Non-pigmented ciliary epithelial cell (primary cell): Measurements from ENCODE around the gene MKI67.
"Not testable (repeated sequence)": the region's sequence is repeated elsewhere in the genome, so short reads cannot be mapped to it uniquely, and the experiment has no call there.

Experiments used
- DNase-seq: peaks from one replicate; pipeline ENCODE4 v3.0.0-alpha.2; 2010; ENCODE audit warnings: low read depth

Gene MKI67

GRCh38 chr10:128125944-128126764 is at the start of gene MKI67:
Gene MKI67, minus strand, starts transcription at chr10:128126423. Its CDS starts 756 bp downstream, at chr10:128125667.
- peak; percentile 22 for DNase-seq

DNA sequence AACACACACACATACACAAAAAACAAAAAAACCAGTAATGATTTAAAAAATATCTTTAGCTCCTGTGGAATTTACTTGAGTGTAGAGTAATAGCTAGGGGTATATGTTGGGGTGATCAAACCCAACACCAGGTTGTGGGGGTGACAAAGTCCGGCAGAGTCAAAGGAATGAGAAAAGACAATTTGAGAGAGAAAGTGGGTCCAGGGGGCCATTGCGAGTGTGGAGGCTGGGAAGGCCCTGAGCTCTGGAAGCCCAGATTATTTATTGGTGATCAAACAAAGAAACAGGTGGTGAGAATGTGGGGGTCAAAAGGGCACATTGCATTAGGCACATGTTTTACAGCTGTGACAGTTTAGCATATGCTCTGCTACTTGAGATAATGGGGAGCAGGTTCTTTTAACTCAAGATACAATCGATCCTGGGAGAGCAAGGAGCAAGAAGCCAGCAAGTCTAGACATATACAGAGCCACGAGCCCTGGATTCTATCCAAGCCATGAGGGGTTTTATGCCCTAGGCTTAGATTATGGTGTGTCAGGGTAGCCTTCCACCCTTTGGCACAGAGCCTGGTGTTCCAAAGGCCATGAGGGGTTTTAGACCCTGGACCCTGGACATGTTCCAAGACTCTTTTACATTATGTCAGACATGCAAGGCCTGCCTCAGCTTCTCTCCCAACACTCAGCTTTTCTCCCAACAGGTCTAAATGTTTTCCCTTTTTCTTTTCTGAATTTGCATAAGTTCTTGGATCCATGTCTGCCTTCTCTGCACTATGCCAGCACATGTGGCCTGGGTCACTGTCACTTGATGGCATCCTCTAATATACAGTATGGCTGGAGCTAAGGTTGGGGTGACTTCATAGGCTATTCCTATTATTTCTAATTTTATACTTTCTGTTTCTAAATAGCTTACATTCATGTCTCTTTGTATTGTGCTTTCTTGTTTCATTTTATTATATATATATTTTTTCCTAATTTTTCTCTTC is 48.6 kb upstream of the MKI67 start:
- no peak for DNase-seq

DNA sequence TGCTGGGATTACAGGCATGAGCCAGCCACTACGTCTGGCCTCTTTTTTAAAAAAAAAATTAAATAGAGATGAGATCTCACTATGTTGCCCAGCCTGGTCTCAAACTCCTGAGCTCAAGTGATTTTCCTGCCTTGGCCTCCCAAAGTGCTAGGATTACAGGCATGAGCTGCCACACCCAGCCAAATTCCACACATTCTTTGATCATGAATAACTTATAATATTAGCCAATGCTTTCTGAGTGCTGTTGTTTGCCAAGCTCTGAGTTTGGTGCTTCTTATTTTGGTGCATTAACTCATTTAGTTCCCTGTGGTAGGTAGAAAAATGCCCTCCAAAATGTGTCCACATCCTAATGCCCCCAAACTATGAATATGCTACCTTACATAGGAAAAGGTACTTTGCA is 47.2 kb upstream of the MKI67 start:
- no peak for DNase-seq

- DNase-seq = no peak
These were observed 46.5 kb upstream of the MKI67 start for GRCh38 chr10:128172756-128173155.

DNA sequence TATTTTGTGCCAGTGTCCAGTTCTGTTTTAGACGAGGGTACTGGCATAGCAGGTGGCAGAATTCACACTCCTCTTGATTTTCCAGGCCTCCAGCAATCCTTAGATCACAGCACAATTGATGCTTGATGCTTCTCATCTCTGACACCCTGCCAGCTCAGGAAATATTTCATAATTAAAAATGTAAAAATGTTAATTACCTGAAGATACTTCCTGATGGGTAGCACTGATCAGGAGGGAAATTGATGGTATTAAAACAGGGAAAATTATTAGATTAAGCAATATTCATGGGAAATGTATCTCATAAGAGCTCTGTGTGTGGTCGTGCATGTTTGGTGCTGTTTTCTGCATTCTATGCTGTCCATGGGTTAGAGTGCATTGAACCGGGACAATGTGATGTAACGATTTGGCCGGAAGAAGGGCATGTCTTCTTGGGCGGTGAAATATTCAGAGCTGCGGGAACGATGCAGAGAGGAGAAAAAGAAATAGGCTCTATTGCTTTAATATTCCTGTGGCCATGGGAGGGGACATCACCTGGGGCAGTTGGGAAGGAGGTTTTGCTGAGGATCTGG is 43.7 kb upstream of the MKI67 start:
- no peak for DNase-seq

- DNase-seq = no peak
These were observed 41.8 kb upstream of the MKI67 start for GRCh38 chr10:128167926-128168520.

DNA sequence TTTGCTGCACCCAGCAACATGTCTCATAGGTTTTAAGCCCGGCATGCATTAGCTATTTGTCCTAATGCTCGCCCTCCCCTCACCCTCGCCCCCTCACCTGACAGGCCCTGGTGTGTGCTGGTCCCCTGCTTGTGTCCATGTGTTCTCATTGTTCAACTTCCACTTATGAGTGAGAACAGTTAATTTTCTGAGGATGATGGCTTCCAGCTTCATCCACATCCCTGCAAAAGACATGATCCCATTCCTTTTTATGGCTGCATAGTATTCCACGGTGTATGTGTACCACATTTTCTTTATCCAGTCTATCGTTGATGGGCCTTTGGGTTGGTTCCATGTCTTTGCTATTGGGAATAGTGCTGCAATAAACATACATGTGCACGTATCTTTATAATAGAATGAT is 40.9 kb upstream of the MKI67 start:
- DNase-seq = not testable (repeated sequence)

GRCh38 chr10:128166151-128166550 is 39.9 kb upstream of the MKI67 start:
- no peak for DNase-seq

DNA sequence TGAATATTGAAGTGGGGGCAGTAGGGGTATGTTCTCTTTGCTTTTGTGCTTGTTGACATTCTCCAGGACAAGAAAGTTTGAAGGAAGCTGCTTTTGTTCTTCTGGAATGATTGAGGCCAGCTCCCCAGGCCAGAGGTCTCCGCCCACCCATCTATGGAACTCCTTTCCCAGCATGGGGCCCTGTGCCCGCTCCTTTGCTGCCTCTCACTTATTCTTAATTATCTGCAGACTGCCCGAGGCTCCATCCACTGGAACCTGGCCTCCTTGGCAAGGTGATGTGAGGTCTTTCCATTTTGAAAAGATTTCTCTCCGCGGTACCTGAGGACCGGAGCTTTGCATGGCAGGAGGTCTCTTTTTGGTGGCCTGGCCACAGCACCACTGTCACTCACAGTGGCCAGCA is 39.3 kb upstream of the MKI67 start:
- DNase-seq = no peak

DNA sequence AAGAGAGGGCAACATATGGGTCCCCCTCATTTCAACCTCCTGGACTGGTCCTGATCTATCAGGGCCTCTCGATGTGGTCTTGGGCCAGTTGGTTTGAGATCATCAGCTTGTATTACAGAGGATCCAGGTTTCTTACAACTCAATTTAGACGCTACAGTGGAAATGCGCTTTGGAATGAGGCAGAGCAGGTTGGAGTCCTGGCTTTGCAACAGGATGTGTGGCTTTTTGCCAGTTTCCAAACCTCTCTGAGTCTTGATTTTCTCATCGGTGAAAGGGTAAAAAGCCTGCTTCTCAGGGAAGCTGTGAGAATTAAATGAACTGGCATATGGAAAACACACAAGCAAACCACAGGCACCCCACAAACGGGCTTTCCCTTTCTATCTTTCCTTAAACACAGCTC is 37.5 kb upstream of the MKI67 start:
- no peak for DNase-seq

GRCh38 chr10:128161031-128161430 is 34.8 kb upstream of the MKI67 start:
- DNase-seq = no peak

- DNase-seq = no peak
These were observed 34.1 kb upstream of the MKI67 start for GRCh38 chr10:128160297-128160711.

DNA sequence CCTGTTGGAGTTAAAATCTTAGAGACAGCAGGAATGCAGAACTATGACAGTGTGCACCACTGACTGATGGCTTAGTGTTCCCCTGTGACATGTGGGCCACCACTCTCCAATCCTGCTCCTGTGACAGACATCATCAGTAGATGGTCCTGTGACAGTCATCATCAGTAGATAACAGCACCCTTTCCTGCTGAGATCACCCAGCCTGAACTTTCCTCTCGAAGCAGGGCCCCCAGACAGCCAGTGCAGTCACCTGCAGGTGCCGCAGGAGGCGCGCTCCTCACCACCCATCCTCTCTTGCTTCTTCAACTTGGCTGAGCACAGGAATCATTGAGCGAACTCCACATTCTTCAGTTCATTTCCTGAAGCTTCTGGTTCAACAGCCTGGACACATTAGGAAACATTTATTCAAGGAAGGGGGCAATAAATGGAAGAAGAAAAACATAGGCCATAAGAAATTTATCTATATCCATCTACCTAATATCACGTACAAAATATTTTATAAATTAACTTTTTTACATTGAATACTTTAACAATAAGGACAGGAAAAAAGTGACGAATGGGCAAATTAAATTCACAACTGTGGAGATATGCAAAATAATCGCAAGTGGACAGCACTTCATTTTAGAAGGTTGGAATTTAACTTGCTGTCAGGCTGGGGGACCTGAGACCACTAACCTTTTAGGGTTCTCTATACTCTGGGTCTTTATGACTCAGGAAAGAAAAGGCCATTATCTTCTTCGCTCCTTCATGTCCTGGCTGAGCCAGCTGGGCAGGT is 32.0 kb upstream of the MKI67 start:
- DNase-seq = no peak

DNA sequence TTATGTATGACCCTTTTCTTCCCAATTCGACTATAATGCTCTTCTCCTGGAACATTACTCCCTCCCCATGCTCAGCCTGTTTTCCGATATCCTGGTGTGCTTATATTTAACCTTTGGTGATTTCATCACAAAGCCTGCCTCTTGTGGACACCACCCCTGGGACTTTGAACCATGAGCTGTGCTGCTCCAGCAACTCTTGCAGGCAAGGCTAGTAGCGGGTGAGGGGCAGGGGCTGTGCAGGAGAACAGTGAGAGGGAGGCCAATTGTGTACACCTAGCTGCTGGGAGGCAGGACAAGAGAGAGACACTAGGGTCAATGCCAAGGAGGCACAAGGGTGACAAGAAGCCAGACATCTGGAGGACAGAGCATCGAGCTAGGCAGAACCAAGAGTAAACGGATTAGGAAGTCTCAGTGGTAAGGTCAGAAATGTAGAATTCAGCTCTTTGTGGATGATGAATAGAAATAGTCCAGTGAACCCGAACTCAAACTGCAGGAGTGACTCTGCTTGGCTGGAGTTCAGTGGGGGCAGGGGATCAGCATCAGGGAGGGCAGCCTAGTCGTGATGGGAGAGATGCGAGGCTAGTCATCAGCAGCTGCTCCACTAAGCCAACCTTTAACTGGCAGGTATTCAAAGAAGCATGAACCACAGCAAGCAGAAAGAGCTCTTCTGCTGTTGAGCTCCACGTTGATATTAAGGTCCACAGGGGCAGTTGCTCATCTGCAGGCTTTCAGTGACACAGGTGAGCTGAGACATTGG is 31.0 kb upstream of the MKI67 start:
- no peak for DNase-seq

DNA sequence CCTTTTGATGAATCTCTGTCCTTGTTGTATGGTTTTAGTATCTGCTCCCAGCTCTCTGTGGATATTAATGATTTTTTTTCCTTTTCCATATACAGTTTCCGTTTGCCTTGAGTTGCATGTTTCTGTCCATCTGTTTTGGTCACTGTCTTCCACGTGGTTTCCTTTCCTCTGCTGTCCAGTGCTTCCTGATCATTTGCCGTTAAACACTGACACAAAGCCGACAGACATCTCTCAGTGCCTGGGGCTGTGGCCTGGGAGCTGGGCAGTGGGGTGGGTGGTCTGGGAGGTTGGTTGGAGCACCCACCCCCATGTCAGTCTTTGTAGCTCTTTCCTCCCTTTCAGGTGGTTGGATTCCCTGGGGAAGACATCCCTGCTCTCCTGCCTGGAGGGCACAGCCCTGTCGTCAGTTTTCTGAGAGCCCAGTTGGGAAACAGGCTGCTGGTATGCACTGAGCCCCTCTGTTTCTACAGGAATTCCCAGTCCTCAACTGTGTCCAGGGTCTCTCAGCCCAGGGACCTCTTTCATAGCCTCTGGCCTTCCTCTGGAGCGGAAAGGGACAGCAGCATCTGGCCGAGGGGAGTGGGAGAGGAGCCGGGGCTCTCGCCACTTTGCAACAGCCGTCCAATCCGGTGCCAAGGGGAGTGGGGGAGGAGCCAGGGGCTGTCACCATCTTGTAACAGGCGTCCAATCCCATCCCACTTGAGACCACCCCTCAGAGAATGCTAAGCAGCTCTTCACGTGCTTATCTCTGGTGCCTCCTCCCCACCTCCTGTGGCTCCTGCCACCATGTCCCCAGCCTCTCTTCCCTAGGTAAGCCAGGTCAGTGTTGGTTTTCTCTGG is 26.7 kb upstream of the MKI67 start:
- no peak for DNase-seq

- no peak for DNase-seq
These were observed 24.8 kb upstream of the MKI67 start for GRCh38 chr10:128151031-128151430.

GRCh38 chr10:128150561-128150960 is 24.3 kb upstream of the MKI67 start:
- no peak for DNase-seq

DNA sequence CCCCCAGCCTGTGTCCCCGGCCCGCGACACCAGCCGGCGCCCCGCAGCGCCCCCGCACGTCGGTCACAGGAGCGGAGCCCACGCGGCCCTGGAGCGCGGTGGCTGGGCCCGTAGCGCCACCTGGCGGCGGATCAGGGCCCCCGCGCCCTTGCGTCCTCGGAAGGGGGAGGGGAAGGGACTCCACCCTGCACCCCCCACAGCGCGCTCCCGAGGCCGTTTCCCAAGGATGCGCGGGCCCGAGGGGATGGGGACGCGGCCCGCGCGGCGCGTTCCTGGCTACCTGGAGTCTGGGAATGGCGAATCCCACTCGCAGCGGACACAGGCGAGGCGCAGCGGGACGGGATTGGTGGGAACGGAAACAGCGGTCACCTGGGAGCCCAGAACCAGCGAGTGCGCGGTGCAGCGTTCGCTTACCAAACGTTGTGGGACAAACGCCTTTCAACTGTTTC is 23.8 kb upstream of the MKI67 start:
- DNase-seq = no peak

- no peak for DNase-seq
These were observed 23.2 kb upstream of the MKI67 start for GRCh38 chr10:128149267-128150014.
